CD14-positive monocyte (primary cell): Measurements from ENCODE around the gene ZDHHC8. TPM values are rescaled to one million over a fixed set of nuclear protein-coding genes. Genes with fewer than 3 reads are reported as not detected.

Experiments used
- DNase-seq, 3 donors: peaks; one replicate each; pipeline ENCODE4 v3.0.0-alpha.2; 2011 to 2022
- H2AFZ ChIP-seq: 2 replicates; pipeline ENCODE4 v1.6.0; 2012; ENCODE audit warnings: mild to moderate bottlenecking, low read depth, low read length, inconsistent platforms; ENCODE audit not compliant: insufficient read depth, poor library complexity, severe bottlenecking
- H3K27ac ChIP-seq, 2 donors: 1 replicate in 1 of 2; 2 replicates in 1 of 2; pipeline ENCODE4 v1.5.1; 2012 to 2013; ENCODE audit warnings: low read length in 2 of 2, control low read depth in 1 of 2, inconsistent platforms in 1 of 2, low read depth in 1 of 2, mild to moderate bottlenecking in 1 of 2
- H3K27me3 ChIP-seq, 2 donors: one replicate each; pipeline versions ENCODE4 v1.6.0 to v1.6.1; 2011 to 2013; ENCODE audit warnings: low read length in 2 of 2; ENCODE audit not compliant: control insufficient read depth in 2 of 2, insufficient read depth in 2 of 2
- H3K36me3 ChIP-seq, 2 donors: replicated peaks in 1 of 2; 1 replicate in 1 of 2; 2 replicates in 1 of 2; pipeline versions ENCODE4 v1.5.1 to v1.6.1; 2012 to 2013; ENCODE audit warnings: low read length in 2 of 2, control low read depth in 1 of 2, inconsistent platforms in 1 of 2, mild to moderate bottlenecking in 1 of 2; ENCODE audit not compliant: insufficient read depth in 2 of 2, control insufficient read depth in 1 of 2
- H3K4me1 ChIP-seq, 2 donors: 1 replicate in 1 of 2; 2 replicates in 1 of 2; pipeline versions ENCODE4 v1.5.1 to v1.6.1; 2012 to 2013; ENCODE audit warnings: low read length in 2 of 2, control low read depth in 1 of 2, inconsistent platforms in 1 of 2, mild to moderate bottlenecking in 1 of 2, moderate library complexity in 1 of 2; ENCODE audit not compliant: insufficient read depth in 2 of 2, control insufficient read depth in 1 of 2
- H3K4me2 ChIP-seq: replicated peaks from 2 replicates; pipeline ENCODE3; 2012; ENCODE audit warnings: low read length, moderate library complexity, mild to moderate bottlenecking; ENCODE audit not compliant: poor library complexity, severe bottlenecking; ENCODE audit errors: extremely low read depth
- H3K4me3 ChIP-seq, 3 experiments: fragments of 200-600 bp in 1 of 3; sonication (generic) in 1 of 3; replicated peaks in 1 of 3; 1 replicate in 2 of 3; 2 replicates in 1 of 3; pipeline ENCODE4 v1.5.1; 2011 to 2013; ENCODE audit warnings: low read length in 3 of 3, mild to moderate bottlenecking in 3 of 3, control low read depth in 2 of 3, low read depth in 2 of 3, inconsistent platforms in 1 of 3, moderate library complexity in 1 of 3
- H3K79me2 ChIP-seq: 2 replicates; pipeline ENCODE4 v1.6.0; 2012; ENCODE audit warnings: mild to moderate bottlenecking, control low read depth, inconsistent platforms, low read length, moderate library complexity; ENCODE audit not compliant: insufficient read depth
- H3K9ac ChIP-seq: 2 replicates; pipeline ENCODE4 v1.6.0; 2017; ENCODE audit warnings: low read length, mild to moderate bottlenecking; ENCODE audit not compliant: insufficient read depth, poor library complexity, severe bottlenecking
- H3K9me3 ChIP-seq, 2 donors: replicated peaks in 1 of 2; 1 replicate in 1 of 2; 2 replicates in 1 of 2; pipeline versions ENCODE4 v1.5.1 to v1.6.1; 2012 to 2013; ENCODE audit warnings: low read length in 2 of 2, control low read depth in 1 of 2; ENCODE audit not compliant: control insufficient read depth in 1 of 2, insufficient read depth in 1 of 2
- H4K20me1 ChIP-seq: 2 replicates; pipeline ENCODE4 v1.6.0; 2012; ENCODE audit warnings: mild to moderate bottlenecking, low read length, control low read depth, moderate library complexity; ENCODE audit not compliant: insufficient read depth
- H3K27ac Mint-ChIP-seq, 7 donors: one replicate each; pipeline ENCODE4 v1.8.0; 2020; ENCODE audit warnings: mild to moderate bottlenecking in 7 of 7, mixed read lengths in 7 of 7, moderate library complexity in 6 of 7, inconsistent platforms in 2 of 7
- H3K27me3 Mint-ChIP-seq, 3 donors: one replicate each; pipeline ENCODE4 v1.8.0; 2021 to 2022; ENCODE audit warnings: low read depth in 3 of 3, mild to moderate bottlenecking in 3 of 3, mixed read lengths in 3 of 3, moderate library complexity in 3 of 3, inconsistent platforms in 1 of 3
- H3K36me3 Mint-ChIP-seq, 2 donors: one replicate each; pipeline ENCODE4 v1.8.0; 2020; ENCODE audit warnings: mixed read lengths in 2 of 2, inconsistent platforms in 1 of 2, mild to moderate bottlenecking in 1 of 2
- H3K4me1 Mint-ChIP-seq: one replicate; pipeline ENCODE4 v1.8.0; 2020; ENCODE audit warnings: mild to moderate bottlenecking, mixed read lengths
- H3K4me3 Mint-ChIP-seq, 2 donors: one replicate each; pipeline ENCODE4 v1.8.0; 2020; ENCODE audit warnings: mild to moderate bottlenecking in 2 of 2, mixed read lengths in 2 of 2, moderate library complexity in 1 of 2
- H3K9me3 Mint-ChIP-seq, 7 donors: one replicate each; pipeline ENCODE4 v1.8.0; 2020 to 2022; ENCODE audit warnings: mixed read lengths in 7 of 7, mild to moderate bottlenecking in 6 of 7, moderate library complexity in 6 of 7, inconsistent platforms in 2 of 7
- CTCF ChIP-seq: fragments of 200-600 bp; IDR thresholded peaks from one replicate; pipeline ENCODE4 v1.8.0; 2022; ENCODE audit warnings: antibody characterized with exemption, mild to moderate bottlenecking
- whole genome bisulfite sequencing: methylation state at CpG from one replicate; pipeline ENCODE4 v1.1.5; 2013; ENCODE audit warnings: missing lambda C conversion rate; ENCODE audit not compliant: insufficient coverage; 5-methylcytosine and 5-hydroxymethylcytosine counted together
- intact Hi-C, 2 donors: fragments of 100-400 bp; cut with micrococcal nuclease; formaldehyde crosslinking; loops; one replicate each; pipeline versions ENCODE4 v1.15.0 to v1.15.1; 2023
- polyA plus RNA-seq, 3 donors: library from polyadenylated mRNA; depleted of rRNA in 1 of 3; unstranded in 2 of 3; stranded (reverse) in 1 of 3; fragments of 300-500 nt in 2 of 3; fragments of >200 nt in 1 of 3; fragmentation: Illumina TruSeq in 2 of 3; gene quantifications; 1 replicate in 2 of 3; 2 replicates in 1 of 3; pipeline ENCODE4 v1.2.3, GENCODE V29; 2012 to 2021

The ZDHHC8 gene
- polyA plus RNA-seq, 3 donors = 0.73 to 76.3 (median 1.1) TPM

DNA sequence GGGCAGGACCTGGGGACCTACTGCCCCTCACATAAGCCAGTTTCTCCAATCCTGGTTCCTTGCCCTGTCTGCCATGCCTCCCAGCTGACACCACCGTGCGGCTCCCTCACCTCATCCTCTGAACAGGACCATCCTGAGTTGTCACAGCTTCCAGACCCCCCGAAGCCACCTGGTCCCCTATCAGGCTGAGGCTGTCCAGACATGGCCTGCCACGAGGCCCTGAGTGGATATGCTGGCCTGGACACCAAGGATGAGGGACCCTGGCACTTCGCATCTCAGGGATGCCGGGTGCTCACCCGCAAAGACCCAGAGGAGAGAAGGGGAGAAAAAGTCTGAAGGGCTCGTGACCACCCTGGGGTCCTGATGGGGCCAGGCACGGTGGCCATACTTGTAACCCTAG is 35.1 kb downstream of the ZDHHC8 start:
- intact Hi-C loops = no loop called here
- no peak for DNase-seq
- H3K4me1 Mint-ChIP-seq = no peaks in the 10 kb centered on the region
- no peak for TF ChIP-seq CTCF
- Histone ChIP-seq H3K4me2 (no peak overlapping the region), H3K4me3 (no peak overlapping the region), H3K36me3 (no peaks in the 10 kb centered on the region), H4K20me1 (no peaks in the 10 kb centered on the region), H3K9ac (no peak overlapping the region), H3K79me2 (no peaks in the 10 kb centered on the region), H3K27ac (no peak overlapping the region), H3K27me3 (no peaks in the 10 kb centered on the region), H3K9me3 (no peaks in the 10 kb centered on the region), H3K4me1 (no peaks in the 10 kb centered on the region), H2AFZ (no peak overlapping the region)
- no peak overlapping the region for H3K4me3 Mint-ChIP-seq
- H3K27ac Mint-ChIP-seq = no peak overlapping the region
- H3K9me3 Mint-ChIP-seq = peaks cover 0 to 5% (median 2%) of the 10 kb centered on the region in 7 donors
- H3K36me3 Mint-ChIP-seq = no peaks in the 10 kb centered on the region
- 96% methylated on average over 9 of the region's 9 CpGs for WGBS
- H3K27me3 Mint-ChIP-seq = peaks cover 1 to 3% (median 2%) of the 10 kb centered on the region in 3 donors

GRCh38 chr22:20167643-20168322 is 36.2 kb downstream of the ZDHHC8 start:
- no peaks in the 10 kb centered on the region for H3K36me3 Mint-ChIP-seq
- H3K4me1 Mint-ChIP-seq = no peaks in the 10 kb centered on the region
- no peaks in the 10 kb centered on the region for H3K79me2 ChIP-seq
- no peak for DNase-seq
- intact Hi-C loops = no loop called here
- H3K4me1 ChIP-seq = no peaks in the 10 kb centered on the region
- H3K9me3 ChIP-seq = no peaks in the 10 kb centered on the region
- peaks cover 0 to 5% (median 0%) of the 10 kb centered on the region in 7 donors for H3K9me3 Mint-ChIP-seq
- no peak overlapping the region for H3K4me2 ChIP-seq
- H3K4me3 ChIP-seq = no peak overlapping the region
- no peak overlapping the region for H3K27ac Mint-ChIP-seq
- no peak for TF ChIP-seq CTCF
- H3K27me3 ChIP-seq = no peaks in the 10 kb centered on the region
- H4K20me1 ChIP-seq = no peaks in the 10 kb centered on the region
- no peak overlapping the region for H3K9ac ChIP-seq
- H2AFZ ChIP-seq = no peak overlapping the region
- no peaks in the 10 kb centered on the region for H3K36me3 ChIP-seq
- H3K27me3 Mint-ChIP-seq = peaks cover 1 to 3% (median 2%) of the 10 kb centered on the region in 3 donors
- 87% methylated on average over 13 of the region's 19 CpGs for WGBS
- H3K27ac ChIP-seq = no peak overlapping the region
- H3K4me3 Mint-ChIP-seq = no peak overlapping the region
